Left kidney (tissue), 2 donors: ENCODE results near the gene B4GALT6. TPM values are rescaled to one million over a fixed set of nuclear protein-coding genes. Genes with fewer than 3 reads are reported as not detected.
A peak's percentile ranks its signal among the peaks of the same experiment; 100 is the strongest.

ENCODE experiments used
- DNase-seq: peaks from one replicate; pipeline ENCODE4 v3.0.0-alpha.2; 2013
- polyA plus RNA-seq: library from polyadenylated mRNA; unstranded; fragments of 120-200 nt; gene quantifications from one replicate; pipeline ENCODE4 v1.2.1, GENCODE V29; 2013; ENCODE audit not compliant: insufficient read length

The B4GALT6 gene
- polyA plus RNA-seq, 1 donor, result 20.7 TPM

- DNase-seq, result no peak
Observed at GRCh38 chr18:31660763-31661162, 23.6 kb downstream of the B4GALT6 start.

GRCh38 chr18:31659576-31660177, 24.7 kb downstream of the B4GALT6 start:
- no peak for DNase-seq

GRCh38 chr18:31658670-31659575, 25.5 kb downstream of the B4GALT6 start:
- DNase-seq, result peak; percentile 46

- DNase-seq, result peak; percentile 19
Observed at GRCh38 chr18:31657823-31658669, 26.3 kb downstream of the B4GALT6 start.

- DNase-seq, result no peak
Observed at GRCh38 chr18:31656754-31657153, 27.6 kb downstream of the B4GALT6 start.

GRCh38 chr18:31655354-31655753, 29.0 kb downstream of the B4GALT6 start:
- no peak for DNase-seq

GRCh38 chr18:31652877-31653276, 31.5 kb downstream of the B4GALT6 start:
- DNase-seq, result no peak

- no peak for DNase-seq
Observed at GRCh38 chr18:31652357-31652756, 32.0 kb downstream of the B4GALT6 start.

DNA sequence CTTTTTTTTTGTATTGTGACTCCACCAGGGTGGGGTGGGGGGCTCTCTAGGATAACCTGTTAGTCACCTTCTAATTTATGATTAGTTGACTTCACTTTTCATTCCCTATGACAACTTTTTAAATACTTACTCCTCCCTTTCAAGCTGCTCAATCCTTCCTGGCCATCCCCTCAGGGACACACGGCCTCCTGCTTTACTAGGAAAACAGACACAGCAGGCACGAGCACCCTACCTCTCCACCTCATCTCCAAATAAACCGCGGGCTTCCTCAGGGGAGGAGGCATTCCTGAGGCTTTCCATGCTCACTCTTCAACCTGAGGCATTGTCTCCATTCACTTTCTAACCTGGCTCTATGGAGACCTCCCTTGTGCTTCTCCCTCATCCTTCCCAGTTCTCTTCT, 33.0 kb downstream of the B4GALT6 start:
- no peak for DNase-seq

- DNase-seq, result no peak
Observed at GRCh38 chr18:31649978-31650719, 34.2 kb downstream of the B4GALT6 start.

DNA sequence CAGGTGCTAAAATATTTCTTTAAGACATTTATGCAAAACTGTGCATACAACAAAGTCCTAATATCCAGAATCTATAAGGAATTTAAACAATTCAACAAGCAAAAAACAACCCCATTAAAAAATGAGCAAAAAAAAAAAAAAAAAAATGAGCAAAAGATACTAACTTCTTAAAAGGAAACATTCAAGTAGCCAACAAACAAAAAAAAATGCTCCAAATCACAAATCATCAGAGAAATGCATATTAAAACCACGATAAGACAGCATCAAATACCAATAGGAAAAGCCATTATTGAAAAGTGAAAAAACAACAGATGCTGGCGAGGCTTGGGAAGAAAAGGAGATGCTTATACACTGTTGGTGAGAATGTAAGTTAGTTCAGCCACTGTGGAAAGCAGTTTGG, 34.9 kb downstream of the B4GALT6 start:
- DNase-seq, result no peak

DNA sequence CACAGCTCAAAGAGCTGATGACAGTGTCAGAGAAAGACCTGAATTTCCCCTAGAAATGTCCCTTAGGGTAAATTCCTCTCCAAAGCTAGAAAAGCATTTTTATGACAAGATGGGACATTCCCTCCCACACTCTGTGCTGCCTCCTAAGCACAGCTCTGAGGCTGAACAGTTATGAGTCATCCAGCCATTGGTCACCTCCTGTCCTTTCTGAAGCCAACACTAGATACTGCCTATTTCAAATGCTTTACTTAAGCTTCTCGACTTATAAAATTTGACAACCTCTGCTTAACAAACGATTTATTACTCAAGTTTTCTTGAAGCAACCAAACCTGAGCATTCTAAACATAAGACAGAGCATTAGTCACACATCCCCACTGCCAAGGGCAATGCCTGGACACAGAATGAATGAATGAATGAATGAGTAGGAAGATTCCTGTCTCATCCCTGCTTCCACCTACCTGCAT, 35.4 kb downstream of the B4GALT6 start:
- no peak for DNase-seq

DNA sequence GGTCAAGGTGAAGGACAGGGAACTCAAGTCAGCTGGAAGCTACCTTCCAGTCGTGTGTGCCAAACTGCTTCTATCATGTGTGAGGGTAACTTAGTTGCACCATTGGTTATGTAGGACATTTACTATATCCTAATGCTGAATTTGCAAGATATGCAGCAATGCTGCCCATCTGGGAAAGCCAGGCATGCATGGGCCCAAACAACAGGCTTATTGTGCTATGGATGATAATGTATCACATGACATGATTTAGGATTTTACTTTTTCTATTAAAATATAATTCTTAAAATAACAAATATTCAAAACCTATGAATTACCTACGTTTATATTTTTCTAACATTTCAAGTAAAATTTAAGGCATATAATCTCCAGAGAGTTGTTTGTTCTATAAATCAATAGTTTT, 35.9 kb downstream of the B4GALT6 start:
- DNase-seq, result no peak

- DNase-seq, result no peak
Observed at GRCh38 chr18:31647127-31647753, 37.1 kb downstream of the B4GALT6 start.

- DNase-seq, result no peak
Observed at GRCh38 chr18:31646332-31647126, 37.9 kb downstream of the B4GALT6 start.

DNA sequence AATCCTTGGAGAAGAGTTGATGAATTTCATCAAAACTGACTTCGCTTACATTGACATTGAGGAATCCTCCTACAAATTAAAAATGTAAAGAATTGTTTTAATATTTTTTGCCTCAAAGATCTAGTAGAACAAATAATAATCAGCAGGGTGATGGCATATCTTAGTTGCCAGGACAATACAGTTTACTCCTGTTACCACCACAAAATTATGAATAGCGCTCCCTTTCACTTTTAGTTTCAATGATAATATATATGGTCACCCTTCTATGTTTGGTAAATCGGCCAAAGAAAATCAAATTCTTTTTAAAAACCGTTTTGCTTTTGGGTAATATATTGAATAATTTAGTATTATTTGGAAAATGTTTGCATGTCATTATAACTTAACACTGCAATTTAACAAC, 39.0 kb downstream of the B4GALT6 start:
- no peak for DNase-seq

GRCh38 chr18:31643003-31643402, 41.4 kb downstream of the B4GALT6 start:
- no peak for DNase-seq

- no peak for DNase-seq
Observed at GRCh38 chr18:31637445-31637844, 46.9 kb downstream of the B4GALT6 start.

- DNase-seq, result no peak
Observed at GRCh38 chr18:31636387-31636786, 48.0 kb downstream of the B4GALT6 start.

- DNase-seq, result no peak
Observed at GRCh38 chr18:31634331-31634713, 50.1 kb downstream of the B4GALT6 start.
